Measurements from ENCODE around the gene BSN.

BSN gene

GRCh38 chr3:49618412-49618811, 64.1 kb downstream of the BSN start:
- DNase-seq: no peak
- no peaks in the 10 kb centered on the region for H3K27me3 ChIP-seq (ENCODE audit: insufficient read depth, low read depth, severe bottlenecking)
- no peaks in the 10 kb centered on the region for H3K9me3 ChIP-seq (ENCODE audit: severe bottlenecking)
- no peak for TF ChIP-seq CTCF (IDR thresholded peaks at IDR 0.05; ENCODE audit: low read depth, low read length)
- H3K4me3 ChIP-seq (ENCODE audit: low read depth, low read length): no peak overlapping the region
- H3K27ac ChIP-seq: no peak overlapping the region
- no peaks in the 10 kb centered on the region for H3K36me3 ChIP-seq

GRCh38 chr3:49619649-49620048, 65.4 kb downstream of the BSN start:
- DNase-seq: no peak
- H3K9me3 ChIP-seq (ENCODE audit: severe bottlenecking): no peaks in the 10 kb centered on the region
- no peaks in the 10 kb centered on the region for H3K36me3 ChIP-seq
- TF ChIP-seq CTCF (IDR thresholded peaks at IDR 0.05; ENCODE audit: low read depth, low read length): no peak
- no peaks in the 10 kb centered on the region for H3K27me3 ChIP-seq (ENCODE audit: insufficient read depth, low read depth, severe bottlenecking)
- H3K27ac ChIP-seq: no peak overlapping the region
- no peak overlapping the region for H3K4me3 ChIP-seq (ENCODE audit: low read depth, low read length)

GRCh38 chr3:49620728-49621127, 66.5 kb downstream of the BSN start:
- H3K4me3 ChIP-seq (ENCODE audit: low read depth, low read length): no peak overlapping the region
- H3K9me3 ChIP-seq (ENCODE audit: severe bottlenecking): no peaks in the 10 kb centered on the region
- no peak overlapping the region for H3K27ac ChIP-seq
- TF ChIP-seq CTCF (IDR thresholded peaks at IDR 0.05; ENCODE audit: low read depth, low read length): no peak
- no peaks in the 10 kb centered on the region for H3K27me3 ChIP-seq (ENCODE audit: insufficient read depth, low read depth, severe bottlenecking)
- H3K36me3 ChIP-seq: peaks cover 7% of the 10 kb centered on the region
- no peak for DNase-seq

GRCh38 chr3:49623071-49623470, 68.8 kb downstream of the BSN start:
- Histone ChIP-seq H3K9me3 (ENCODE audit: severe bottlenecking) (no peaks in the 10 kb centered on the region), H3K36me3 (peaks cover 24% of the 10 kb centered on the region), H3K27me3 (ENCODE audit: insufficient read depth, low read depth, severe bottlenecking) (no peaks in the 10 kb centered on the region), H3K4me3 (ENCODE audit: low read depth, low read length) (no peak overlapping the region), H3K27ac (no peak overlapping the region)
- DNase-seq: no peak
- no peak for TF ChIP-seq CTCF (IDR thresholded peaks at IDR 0.05; ENCODE audit: low read depth, low read length)

GRCh38 chr3:49625071-49625470, 70.8 kb downstream of the BSN start:
- DNase-seq: no peak
- Histone ChIP-seq H3K27me3 (ENCODE audit: insufficient read depth, low read depth, severe bottlenecking) (no peaks in the 10 kb centered on the region), H3K36me3 (peaks cover 31% of the 10 kb centered on the region), H3K27ac (no peak overlapping the region), H3K4me3 (ENCODE audit: low read depth, low read length) (no peak overlapping the region), H3K9me3 (ENCODE audit: severe bottlenecking) (no peaks in the 10 kb centered on the region)
- no peak for TF ChIP-seq CTCF (IDR thresholded peaks at IDR 0.05; ENCODE audit: low read depth, low read length)

GRCh38 chr3:49626101-49626581, 71.9 kb downstream of the BSN start:
- Histone ChIP-seq H3K9me3 (ENCODE audit: severe bottlenecking) (no peaks in the 10 kb centered on the region), H3K36me3 (peaks cover 40% of the 10 kb centered on the region), H3K27ac (no peak overlapping the region), H3K27me3 (ENCODE audit: insufficient read depth, low read depth, severe bottlenecking) (no peaks in the 10 kb centered on the region), H3K4me3 (ENCODE audit: low read depth, low read length) (no peak overlapping the region)
- no peak for DNase-seq
- no peak for TF ChIP-seq CTCF (IDR thresholded peaks at IDR 0.05; ENCODE audit: low read depth, low read length)
